H1 (cell line): ENCODE measurements around the gene ADCY5. TPM values are rescaled to one million over a fixed set of nuclear protein-coding genes. Genes with fewer than 3 reads are reported as not detected.

Experiments
- CHD1 ChIP-seq: IDR thresholded peaks from 2 replicates; pipeline ENCODE4 v1.6.1; 2012; ENCODE audit warnings: low read depth, low read length, improper control_type of control experiment
- GABPA ChIP-seq: IDR thresholded peaks from 2 replicates; pipeline ENCODE4 v1.6.1; 2011; ENCODE audit warnings: mild to moderate bottlenecking, low read length, moderate library complexity, borderline replicate concordance; ENCODE audit not compliant: insufficient read depth
- KDM4A ChIP-seq: IDR thresholded peaks from one replicate; pipeline ENCODE4 v1.7.1; 2012; ENCODE audit warnings: low read depth, mild to moderate bottlenecking, moderate library complexity, low read length, inconsistent platforms; ENCODE audit not compliant: severe bottlenecking
- SIX5 ChIP-seq: IDR thresholded peaks from 2 replicates; pipeline ENCODE4 v1.6.1; 2011; ENCODE audit warnings: mild to moderate bottlenecking, low read depth, low read length
- TEAD4 ChIP-seq: IDR thresholded peaks from 2 replicates; pipeline ENCODE4 v1.6.1; 2012; ENCODE audit warnings: low read depth, low read length, inconsistent platforms, mixed read lengths
- polyA plus RNA-seq, 7 experiments: library from polyadenylated mRNA; depleted of rRNA in 3 of 7; stranded (reverse) in 5 of 7; unstranded in 2 of 7; fragments of >200 nt in 5 of 7; fragments of 200-250 nt in 2 of 7; gene quantifications; 1 replicate in 5 of 7; 2 replicates in 1 of 7; 4 replicates in 1 of 7; pipeline versions ENCODE4 v1.2.1 to v1.2.3, GENCODE V29; 2011 to 2013; ENCODE audit warnings: missing spikeins in 2 of 7, mixed read lengths in 2 of 7
- total RNA-seq: library from RNA; stranded (reverse); fragmentation: NEBNext Ultra II Directional; extraction: Animal tissue kit (Norgen Biotek cat#: 25700); gene quantifications from 2 replicates; pipeline ENCODE4 v1.2.1, GENCODE V29; 2021
- TF ChIP-seq, protein P1 (sequence below): IDR thresholded peaks from 2 replicates; pipeline ENCODE4 v1.6.1; 2011; ENCODE audit warnings: low read length, improper control_type of control experiment

Gene ADCY5
- total and polyA plus RNA-seq, 2 of the 8 experiments (the other 6 are each of a cell fraction or from before 2014, with no cell fraction given): 18.9 to 40.8 TPM

DNA sequence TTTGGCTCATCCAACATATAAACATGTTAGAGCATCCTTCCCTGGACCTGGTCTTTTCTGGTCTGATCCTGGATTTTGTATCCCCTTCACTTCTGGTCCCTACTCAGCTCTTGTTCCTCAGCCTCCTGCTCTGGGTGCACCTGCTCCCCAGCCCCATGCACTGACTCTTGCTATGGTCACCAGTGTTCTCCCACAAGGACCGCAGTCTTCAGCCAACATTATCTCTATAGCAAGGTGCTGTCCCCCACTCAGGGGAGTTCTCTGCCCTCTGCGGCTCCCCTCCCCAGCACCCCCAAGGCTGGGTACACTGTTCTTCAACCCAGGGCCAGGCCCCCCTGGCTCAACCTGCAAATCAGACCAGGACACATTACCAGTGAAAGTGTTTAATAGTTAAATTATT, 167.0 kb downstream of the ADCY5 start (continued):
- no peak for TF ChIP-seq GABPA
- no peak for TF ChIP-seq TEAD4
- TF ChIP-seq, protein P1, sequence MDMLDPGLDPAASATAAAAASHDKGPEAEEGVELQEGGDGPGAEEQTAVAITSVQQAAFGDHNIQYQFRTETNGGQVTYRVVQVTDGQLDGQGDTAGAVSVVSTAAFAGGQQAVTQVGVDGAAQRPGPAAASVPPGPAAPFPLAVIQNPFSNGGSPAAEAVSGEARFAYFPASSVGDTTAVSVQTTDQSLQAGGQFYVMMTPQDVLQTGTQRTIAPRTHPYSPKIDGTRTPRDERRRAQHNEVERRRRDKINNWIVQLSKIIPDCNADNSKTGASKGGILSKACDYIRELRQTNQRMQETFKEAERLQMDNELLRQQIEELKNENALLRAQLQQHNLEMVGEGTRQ: no peak
- no peak for TF ChIP-seq KDM4A
- no peak for TF ChIP-seq CHD1
- no peak for TF ChIP-seq SIX5
